ENCODE data around the gene HTR2C. TPM values are rescaled to one million over a fixed set of nuclear protein-coding genes. Genes with fewer than 3 reads are reported as not detected.
"Not testable (repeated sequence)": the region's sequence is repeated elsewhere in the genome, so short reads cannot be mapped to it uniquely, and the experiment has no call there.

HTR2C gene
- total and polyA plus RNA-seq, 2 experiments from 2014 or later, result 2.0 to 2.4 TPM

GRCh38 chrX:114933291-114933690 lies 349.4 kb downstream of the HTR2C start:
- H3K9me3 Mint-ChIP-seq, result peaks cover 28% of the 10 kb centered on the region

GRCh38 chrX:114937090-114937489 lies 353.2 kb downstream of the HTR2C start:
- not testable (repeated sequence) for DNase-seq (ENCODE audit: low spot score); H3K79me2 ChIP-seq (replicated peaks; ENCODE audit: insufficient read depth); H3K27me3 Mint-ChIP-seq (ENCODE audit: insufficient read depth, low read depth, poor library complexity); ATAC-seq; H3K27ac ChIP-seq (ENCODE audit: low read depth); H3K27ac Mint-ChIP-seq; H3K27me3 ChIP-seq (ENCODE audit: insufficient read depth); H3F3A ChIP-seq (replicated peaks; ENCODE audit: low read depth); H3K4me1 ChIP-seq (ENCODE audit: insufficient read depth); H2AFZ ChIP-seq; H3K36me3 ChIP-seq (ENCODE audit: insufficient read depth); H3K4me3 Mint-ChIP-seq; H3K4me2 ChIP-seq; H3K4me3 ChIP-seq; H3K4me1 Mint-ChIP-seq; H3K9me2 ChIP-seq (ENCODE audit: insufficient read depth); H3K36me3 Mint-ChIP-seq (ENCODE audit: low read depth); H4K20me1 ChIP-seq (replicated peaks; ENCODE audit: insufficient read depth)
- peaks cover 19% of the 10 kb centered on the region for H3K9me3 Mint-ChIP-seq

More at GRCh38 chrX:114933291-114933690, 349.4 kb downstream of the HTR2C start:
- not testable (repeated sequence) for ATAC-seq; DNase-seq (ENCODE audit: low spot score); H4K20me1 ChIP-seq (replicated peaks; ENCODE audit: insufficient read depth); H3K4me1 ChIP-seq (ENCODE audit: insufficient read depth); H3K4me1 Mint-ChIP-seq; H3K79me2 ChIP-seq (replicated peaks; ENCODE audit: insufficient read depth); H3K27me3 Mint-ChIP-seq (ENCODE audit: insufficient read depth, low read depth, poor library complexity); H3K27me3 ChIP-seq (ENCODE audit: insufficient read depth); H3K4me3 ChIP-seq; H3K27ac ChIP-seq (ENCODE audit: low read depth); H3K36me3 ChIP-seq (ENCODE audit: insufficient read depth); H3K4me3 Mint-ChIP-seq; H3K4me2 ChIP-seq; H3F3A ChIP-seq (replicated peaks; ENCODE audit: low read depth); H3K9me2 ChIP-seq (ENCODE audit: insufficient read depth); H2AFZ ChIP-seq; H3K27ac Mint-ChIP-seq
- H3K36me3 Mint-ChIP-seq (ENCODE audit: low read depth), result peaks cover 11% of the 10 kb centered on the region; the same call in 2 of the 3 replicates

DNA sequence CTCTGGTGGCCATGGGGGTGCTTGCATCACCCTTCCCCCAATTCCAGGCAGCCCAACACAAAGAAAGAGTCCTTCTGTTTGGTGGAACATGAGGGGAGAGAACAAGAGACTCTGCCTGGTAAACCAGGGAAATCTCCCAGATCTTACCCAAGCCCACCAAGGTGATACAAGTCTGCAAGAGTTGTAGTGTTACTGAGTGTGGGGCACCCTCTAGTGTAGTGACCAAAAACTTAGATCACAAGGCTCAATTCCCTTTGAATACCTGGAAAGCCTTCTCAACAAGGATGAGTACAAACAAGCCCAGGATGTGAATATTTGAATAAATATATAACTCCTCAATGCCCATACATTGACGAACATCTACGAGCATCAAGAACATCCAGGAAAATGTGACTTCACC lies 368.8 kb downstream of the HTR2C start:
- H3K4me1 Mint-ChIP-seq, result no peaks in the 10 kb centered on the region
- H3K9me3 Mint-ChIP-seq, result peaks cover 3% of the 10 kb centered on the region; the same call in 2 of the 3 replicates
- H3K9me2 ChIP-seq (ENCODE audit: insufficient read depth), result no peaks in the 10 kb centered on the region
- H3F3A ChIP-seq (replicated peaks; ENCODE audit: low read depth), result no peaks in the 10 kb centered on the region
- H3K36me3 Mint-ChIP-seq (ENCODE audit: low read depth), result 0 out of 3 replicates have a peak, but pooled peaks cover 4% of the 10 kb centered on the region
- no peak overlapping the region for H2AFZ ChIP-seq
- no peaks in the 10 kb centered on the region for H3K27me3 Mint-ChIP-seq (ENCODE audit: insufficient read depth, low read depth, poor library complexity)
- H3K4me3 Mint-ChIP-seq, result no peak overlapping the region
- no peaks in the 10 kb centered on the region for H4K20me1 ChIP-seq (replicated peaks; ENCODE audit: insufficient read depth)
- no peaks in the 10 kb centered on the region for H3K27me3 ChIP-seq (ENCODE audit: insufficient read depth)
- H3K4me3 ChIP-seq, result no peak overlapping the region
- no peaks in the 10 kb centered on the region for H3K36me3 ChIP-seq (ENCODE audit: insufficient read depth)
- no peak overlapping the region for H3K27ac ChIP-seq (ENCODE audit: low read depth)
- no peak overlapping the region for H3K27ac Mint-ChIP-seq
- H3K4me2 ChIP-seq, result no peak overlapping the region
- TF ChIP-seq, protein P1, sequence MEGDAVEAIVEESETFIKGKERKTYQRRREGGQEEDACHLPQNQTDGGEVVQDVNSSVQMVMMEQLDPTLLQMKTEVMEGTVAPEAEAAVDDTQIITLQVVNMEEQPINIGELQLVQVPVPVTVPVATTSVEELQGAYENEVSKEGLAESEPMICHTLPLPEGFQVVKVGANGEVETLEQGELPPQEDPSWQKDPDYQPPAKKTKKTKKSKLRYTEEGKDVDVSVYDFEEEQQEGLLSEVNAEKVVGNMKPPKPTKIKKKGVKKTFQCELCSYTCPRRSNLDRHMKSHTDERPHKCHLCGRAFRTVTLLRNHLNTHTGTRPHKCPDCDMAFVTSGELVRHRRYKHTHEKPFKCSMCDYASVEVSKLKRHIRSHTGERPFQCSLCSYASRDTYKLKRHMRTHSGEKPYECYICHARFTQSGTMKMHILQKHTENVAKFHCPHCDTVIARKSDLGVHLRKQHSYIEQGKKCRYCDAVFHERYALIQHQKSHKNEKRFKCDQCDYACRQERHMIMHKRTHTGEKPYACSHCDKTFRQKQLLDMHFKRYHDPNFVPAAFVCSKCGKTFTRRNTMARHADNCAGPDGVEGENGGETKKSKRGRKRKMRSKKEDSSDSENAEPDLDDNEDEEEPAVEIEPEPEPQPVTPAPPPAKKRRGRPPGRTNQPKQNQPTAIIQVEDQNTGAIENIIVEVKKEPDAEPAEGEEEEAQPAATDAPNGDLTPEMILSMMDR (conservative IDR thresholded peaks at IDR 0.05; ENCODE audit: low read depth in 2 of 2), result peak; percentile 42 to 68
- no peak for TF ChIP-seq EZH2 (IDR thresholded peaks at IDR 0.05; ENCODE audit: low read depth, unreplicated experiment)
- TF ChIP-seq REST (IDR thresholded peaks at IDR 0.05; ENCODE audit: unreplicated experiment), result no peak
- no peak for TF ChIP-seq ZNF114 (CRISPR knock-in tag; IDR thresholded peaks at IDR 0.05)
- no peak for TF ChIP-seq EZH2phosphoT487 (IDR thresholded peaks at IDR 0.05; ENCODE audit: unreplicated experiment)
- no peak for TF ChIP-seq POLR2AphosphoS5 (IDR thresholded peaks at IDR 0.05; ENCODE audit: low read depth)
- H3K79me2 ChIP-seq (replicated peaks; ENCODE audit: insufficient read depth), result no peaks in the 10 kb centered on the region
- ATAC-seq, result peak; percentile 63
- H3K4me1 ChIP-seq (ENCODE audit: insufficient read depth), result no peaks in the 10 kb centered on the region
- DNase-seq (ENCODE audit: low spot score), result peak; percentile 46

MicroRNAs encoded within 50 kb of the gene (microRNA counts, 767-probe panel; counts per million panel counts)
- microRNA hsa-miR-1264 (not detected), microRNA hsa-miR-1298 (not detected), microRNA hsa-miR-1911-5p (not detected), microRNA hsa-miR-1912 (not detected), microRNA hsa-miR-448 (not detected), microRNA hsa-miR-764 (not detected)

Small RNA genes lying within 50 kb of the gene (microRNA-seq; reads per million reads assigned to microRNA genes)
- gene MIR1264 (5.8 reads per million, percentile 23 among the genes with 10 or more reads in this experiment), gene MIR1298 (91.7 reads per million, percentile 62 among the genes with 10 or more reads in this experiment), gene MIR1911 (27.0 reads per million, percentile 46 among the genes with 10 or more reads in this experiment), gene MIR1912 (39.9 reads per million, percentile 52 among the genes with 10 or more reads in this experiment), gene MIR448 (3.3 reads per million, percentile 10 among the genes with 10 or more reads in this experiment), gene MIR764 (not detected)

Small RNA genes lying within 50 kb of the gene (small RNA-seq; reads per million reads assigned to genes)
- gene AL355812.1 (ENCODE audit: low replicate concordance) (not detected), gene MIR1264 (ENCODE audit: low replicate concordance) (not detected), gene MIR1298 (ENCODE audit: low replicate concordance) (12.9 reads per million, percentile 97 among the genes with 10 or more reads in this experiment), gene MIR1911 (ENCODE audit: low replicate concordance) (0.30 reads per million, percentile 12 among the genes with 10 or more reads in this experiment), gene MIR1912 (ENCODE audit: low replicate concordance) (0.22 reads per million), gene MIR448 (ENCODE audit: low replicate concordance) (1.9 reads per million, percentile 80 among the genes with 10 or more reads in this experiment), gene MIR764 (ENCODE audit: low replicate concordance) (not detected), gene SNORA35 (ENCODE audit: low replicate concordance) (not detected)
